ENCODE results near the gene CDC42EP5.

Gene CDC42EP5

DNA sequence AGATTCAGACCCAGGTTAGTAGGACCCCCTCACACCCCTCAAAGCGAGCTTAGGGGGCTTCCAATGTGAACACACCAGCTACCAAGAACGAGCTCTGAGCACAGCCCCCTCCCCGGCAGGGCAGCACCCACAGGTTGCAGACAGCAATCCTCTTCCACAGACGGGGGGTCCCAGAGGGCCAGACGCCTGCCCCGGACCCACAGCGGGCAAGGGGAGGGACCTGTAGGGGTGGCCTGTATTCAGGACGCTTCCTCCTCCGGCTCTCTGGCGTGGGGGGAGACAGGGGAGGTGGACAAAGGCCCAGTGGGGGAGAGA, 53.1 kb downstream of the CDC42EP5 start:
- H3K36me3 ChIP-seq (ENCODE audit: insufficient read depth) = no peaks in the 10 kb centered on the region
- H3K79me2 ChIP-seq (ENCODE audit: insufficient read depth, low read depth) = no peaks in the 10 kb centered on the region
- H3K27ac ChIP-seq = no peak overlapping the region
- H3K4me3 ChIP-seq (IDR thresholded peaks at IDR 0.05; ENCODE audit: insufficient read depth, low read depth, low read length) = no peak overlapping the region
- peaks cover 29% of the 10 kb centered on the region for H3K27me3 ChIP-seq (ENCODE audit: insufficient read depth, low read depth)
- no peak overlapping the region for H3K9ac ChIP-seq
- H4K20me1 ChIP-seq (ENCODE audit: insufficient read depth) = no peaks in the 10 kb centered on the region
- no peaks in the 10 kb centered on the region for H3K4me1 ChIP-seq (ENCODE audit: low read depth, poor library complexity, severe bottlenecking)
- H2AFZ ChIP-seq (ENCODE audit: low read depth) = no peak overlapping the region
- no peak overlapping the region for H3K4me2 ChIP-seq
- TF ChIP-seq, protein P1, sequence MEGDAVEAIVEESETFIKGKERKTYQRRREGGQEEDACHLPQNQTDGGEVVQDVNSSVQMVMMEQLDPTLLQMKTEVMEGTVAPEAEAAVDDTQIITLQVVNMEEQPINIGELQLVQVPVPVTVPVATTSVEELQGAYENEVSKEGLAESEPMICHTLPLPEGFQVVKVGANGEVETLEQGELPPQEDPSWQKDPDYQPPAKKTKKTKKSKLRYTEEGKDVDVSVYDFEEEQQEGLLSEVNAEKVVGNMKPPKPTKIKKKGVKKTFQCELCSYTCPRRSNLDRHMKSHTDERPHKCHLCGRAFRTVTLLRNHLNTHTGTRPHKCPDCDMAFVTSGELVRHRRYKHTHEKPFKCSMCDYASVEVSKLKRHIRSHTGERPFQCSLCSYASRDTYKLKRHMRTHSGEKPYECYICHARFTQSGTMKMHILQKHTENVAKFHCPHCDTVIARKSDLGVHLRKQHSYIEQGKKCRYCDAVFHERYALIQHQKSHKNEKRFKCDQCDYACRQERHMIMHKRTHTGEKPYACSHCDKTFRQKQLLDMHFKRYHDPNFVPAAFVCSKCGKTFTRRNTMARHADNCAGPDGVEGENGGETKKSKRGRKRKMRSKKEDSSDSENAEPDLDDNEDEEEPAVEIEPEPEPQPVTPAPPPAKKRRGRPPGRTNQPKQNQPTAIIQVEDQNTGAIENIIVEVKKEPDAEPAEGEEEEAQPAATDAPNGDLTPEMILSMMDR (conservative IDR thresholded peaks at IDR 0.05; ENCODE audit: low read depth, low read length) = no peak

DNA sequence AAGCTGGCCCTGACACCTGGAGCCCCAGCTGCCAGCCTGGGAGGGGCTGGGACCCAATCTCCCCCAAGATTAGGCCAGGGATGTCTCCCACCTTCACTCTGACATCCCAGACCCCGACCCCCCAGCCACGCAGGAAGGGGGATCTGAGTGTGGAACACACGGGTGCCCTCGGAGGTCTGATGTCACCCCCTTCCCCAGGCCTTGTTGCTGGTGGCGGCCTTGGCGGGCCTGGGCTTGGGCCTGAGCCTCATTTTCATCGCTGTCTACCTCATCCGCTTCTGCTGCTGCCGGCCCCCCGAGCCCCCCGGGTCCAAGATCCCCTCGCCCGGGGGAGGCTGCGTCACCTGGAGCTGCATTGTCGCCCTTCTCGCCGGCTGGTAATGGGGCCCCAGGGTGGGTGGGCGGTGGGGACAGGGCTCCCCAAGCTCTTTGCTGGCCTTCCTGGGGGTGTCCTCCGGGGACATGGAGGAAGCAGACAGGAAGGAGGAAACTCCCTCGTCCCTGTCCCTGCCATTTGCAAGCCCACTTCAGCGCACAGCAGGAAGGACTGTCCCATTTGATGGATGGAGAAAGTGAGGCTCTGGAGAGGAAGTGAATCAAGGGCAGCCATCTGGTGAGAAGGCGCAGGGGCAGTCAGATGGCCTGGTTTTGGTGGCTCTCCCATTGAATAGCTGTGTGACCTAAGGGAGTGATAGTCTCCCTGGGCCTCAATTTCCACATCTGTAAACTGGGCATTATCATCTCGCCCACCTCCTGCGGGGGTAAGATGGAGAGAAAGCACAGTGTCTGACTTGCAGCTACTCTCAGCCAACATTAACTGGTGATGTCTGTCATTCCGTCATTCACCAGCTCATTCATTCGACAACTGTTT, 53.9 kb downstream of the CDC42EP5 start:
- Histone ChIP-seq H2AFZ (ENCODE audit: low read depth) (no peak overlapping the region), H3K4me1 (ENCODE audit: low read depth, poor library complexity, severe bottlenecking) (no peaks in the 10 kb centered on the region), H3K36me3 (ENCODE audit: insufficient read depth) (no peaks in the 10 kb centered on the region), H3K27ac (no peak overlapping the region), H3K4me2 (no peak overlapping the region), H3K79me2 (ENCODE audit: insufficient read depth, low read depth) (no peaks in the 10 kb centered on the region), H3K4me3 (IDR thresholded peaks at IDR 0.05; ENCODE audit: insufficient read depth, low read depth, low read length) (no peak overlapping the region), H4K20me1 (ENCODE audit: insufficient read depth) (no peaks in the 10 kb centered on the region), H3K27me3 (ENCODE audit: insufficient read depth, low read depth) (peaks cover 20% of the 10 kb centered on the region), H3K9ac (no peak overlapping the region)
- TF ChIP-seq, protein P1 (conservative IDR thresholded peaks at IDR 0.05; ENCODE audit: low read depth, low read length) = no peak

DNA sequence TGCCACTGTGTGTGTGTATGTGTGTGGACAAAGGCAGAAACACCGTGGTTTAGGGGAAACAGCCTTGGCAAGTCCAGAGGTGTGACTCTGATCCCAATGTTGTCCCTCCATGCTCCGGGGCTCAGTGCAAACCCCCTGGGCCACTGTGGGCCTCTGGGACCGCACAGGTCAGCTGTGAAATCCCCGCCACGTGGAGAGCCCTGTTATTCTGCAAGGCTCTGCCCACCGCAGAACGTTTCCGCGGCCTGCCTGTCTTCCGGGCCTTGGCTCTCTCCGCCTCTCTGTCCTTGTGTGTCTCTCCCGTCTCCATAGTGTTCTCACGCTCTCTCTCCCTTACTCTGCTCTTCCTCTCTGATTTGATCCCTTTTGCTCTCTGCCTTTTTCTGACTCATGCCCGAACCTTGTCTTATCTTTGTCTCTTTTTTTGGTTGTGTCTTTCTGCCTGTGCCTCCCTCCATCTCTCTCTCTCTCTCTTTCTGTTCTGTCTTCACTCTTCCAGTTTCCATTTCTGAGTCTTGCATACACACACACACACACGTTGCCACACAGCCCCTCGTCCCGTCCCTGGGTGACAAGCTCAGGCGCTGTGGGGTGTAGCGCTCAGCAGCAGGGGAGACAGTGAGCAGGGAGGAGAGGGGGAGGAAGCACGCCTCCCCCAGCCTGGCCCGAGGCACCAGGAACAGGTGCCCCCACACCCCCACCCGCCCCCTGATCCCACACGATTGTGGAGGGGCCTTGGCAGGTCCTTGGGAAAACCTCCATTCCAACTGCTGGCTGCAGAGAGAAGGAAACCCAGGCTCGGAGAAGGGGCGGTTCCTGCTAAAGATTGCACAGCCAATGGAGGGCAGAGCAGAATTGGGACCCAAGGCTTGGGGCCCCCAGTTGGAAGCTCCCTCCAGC, 54.8 kb downstream of the CDC42EP5 start:
- Histone ChIP-seq H3K4me2 (no peak overlapping the region), H3K27me3 (ENCODE audit: insufficient read depth, low read depth) (peaks cover 14% of the 10 kb centered on the region), H3K79me2 (ENCODE audit: insufficient read depth, low read depth) (no peaks in the 10 kb centered on the region), H3K27ac (no peak overlapping the region), H3K4me1 (ENCODE audit: low read depth, poor library complexity, severe bottlenecking) (no peaks in the 10 kb centered on the region), H4K20me1 (ENCODE audit: insufficient read depth) (no peaks in the 10 kb centered on the region), H3K4me3 (IDR thresholded peaks at IDR 0.05; ENCODE audit: insufficient read depth, low read depth, low read length) (no peak overlapping the region), H3K9ac (no peak overlapping the region), H2AFZ (ENCODE audit: low read depth) (no peak overlapping the region), H3K36me3 (ENCODE audit: insufficient read depth) (no peaks in the 10 kb centered on the region)
- TF ChIP-seq, protein P1 (conservative IDR thresholded peaks at IDR 0.05; ENCODE audit: low read depth, low read length) = no peak

DNA sequence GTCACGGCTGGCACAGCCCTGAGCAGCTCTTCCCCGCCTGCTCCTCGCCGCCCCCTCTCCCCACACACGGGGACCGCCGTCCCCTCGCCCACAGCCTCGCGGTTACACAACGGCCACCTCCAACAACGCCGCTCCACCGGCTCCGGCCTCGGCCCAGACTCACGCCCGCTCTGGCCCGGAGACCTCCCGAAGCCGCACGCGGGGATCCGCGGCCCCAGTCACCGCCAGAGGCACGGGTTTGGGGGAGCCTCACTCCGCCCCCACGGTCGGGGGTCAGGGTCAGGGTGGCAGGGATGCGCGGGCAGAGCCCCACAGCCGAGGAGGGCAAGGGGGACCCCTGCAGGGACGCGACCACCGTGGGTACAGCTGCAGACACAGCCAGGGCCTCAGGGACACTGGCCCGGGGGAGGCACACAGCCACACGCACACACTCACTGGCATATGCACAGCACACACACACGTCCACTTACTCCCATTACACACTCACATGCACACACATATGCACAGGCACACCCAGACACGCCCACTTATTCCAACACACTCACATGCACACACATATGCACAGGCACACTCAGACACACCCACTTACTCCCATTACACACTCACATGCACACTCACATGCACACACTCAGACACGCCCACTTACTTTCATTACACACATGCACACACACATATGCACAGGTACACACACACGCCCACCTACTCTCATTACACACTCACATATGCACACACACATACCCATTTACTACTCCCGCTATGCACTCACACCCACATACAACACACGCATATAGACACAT, 56.2 kb downstream of the CDC42EP5 start:
- H3K27ac ChIP-seq = no peak overlapping the region
- no peak overlapping the region for H3K4me2 ChIP-seq
- H2AFZ ChIP-seq (ENCODE audit: low read depth) = no peak overlapping the region
- no peaks in the 10 kb centered on the region for H3K4me1 ChIP-seq (ENCODE audit: low read depth, poor library complexity, severe bottlenecking)
- H3K9ac ChIP-seq = no peak overlapping the region
- no peaks in the 10 kb centered on the region for H3K79me2 ChIP-seq (ENCODE audit: insufficient read depth, low read depth)
- no peaks in the 10 kb centered on the region for H4K20me1 ChIP-seq (ENCODE audit: insufficient read depth)
- no peak overlapping the region for H3K4me3 ChIP-seq (IDR thresholded peaks at IDR 0.05; ENCODE audit: insufficient read depth, low read depth, low read length)
- peaks cover 10% of the 10 kb centered on the region; the same call in 1 of the 2 replicates for H3K27me3 ChIP-seq (ENCODE audit: insufficient read depth, low read depth)
- TF ChIP-seq, protein P1 (conservative IDR thresholded peaks at IDR 0.05; ENCODE audit: low read depth, low read length) = no peak
- no peaks in the 10 kb centered on the region for H3K36me3 ChIP-seq (ENCODE audit: insufficient read depth)
